IMR-90 (cell line): ENCODE measurements around the gene SGPL1. TPM values are rescaled to one million over a fixed set of nuclear protein-coding genes. Genes with fewer than 3 reads are reported as not detected.

Experiments used
- ATAC-seq: fragments of 200-7000 bp; cut with Tn5 transposase; 2 replicates; pipeline ENCODE4 v1.9.1; 2020; ENCODE audit warnings: low read depth, mild to moderate bottlenecking, moderate library complexity
- BruUV-seq: library from RNA; stranded (reverse); fragments of 400-500 nt; replicated peaks from 2 replicates; lab custom pipeline; 2021; lab: Mats Ljungman, UMichigan
- CTCF ChIA-PET: fragments of 300-600 bp; formaldehyde crosslinking; extraction: SDS; loops from one replicate; lab custom pipeline; 2021; ENCODE audit warnings: antibody characterized with exemption; lab: Yijun Ruan, JAX
- POLR2A ChIA-PET: fragments of 300-600 bp; sonication (Branson Sonifier 250); formaldehyde crosslinking; loops from one replicate; lab custom pipeline; 2022; ENCODE audit warnings: antibody characterized with exemption; ENCODE audit not compliant: unreplicated experiment; lab: Charles Lee
- DNase-seq: peaks from one replicate; pipeline ENCODE4 v3.0.0; 2013
- H2AFZ ChIP-seq: replicated peaks from 2 replicates; pipeline ENCODE3; 2013; ENCODE audit warnings: low read length, mild to moderate bottlenecking; ENCODE audit not compliant: poor library complexity
- H2AK5ac ChIP-seq: 2 replicates; pipeline ENCODE4 v1.6.1; 2013; ENCODE audit warnings: low read depth, low read length, inconsistent platforms
- H2AK9ac ChIP-seq: replicated peaks from 2 replicates; pipeline ENCODE3; 2013; ENCODE audit warnings: mild to moderate bottlenecking, low read depth, low read length, moderate library complexity; ENCODE audit not compliant: poor library complexity
- H2BK120ac ChIP-seq: 2 replicates; pipeline ENCODE4 v1.6.1; 2013; ENCODE audit warnings: low read depth, low read length, inconsistent platforms
- H2BK15ac ChIP-seq: 3 replicates; pipeline ENCODE4 v1.6.1; 2013; ENCODE audit warnings: low read depth, low read length, inconsistent platforms
- H2BK20ac ChIP-seq: 2 replicates; pipeline ENCODE4 v1.6.1; 2013; ENCODE audit warnings: low read depth, mild to moderate bottlenecking, inconsistent platforms, low read length, moderate library complexity
- H2BK5ac ChIP-seq: 2 replicates; pipeline ENCODE4 v1.6.1; 2013; ENCODE audit warnings: mild to moderate bottlenecking, low read depth, low read length, inconsistent platforms; ENCODE audit not compliant: poor library complexity, severe bottlenecking
- H3K14ac ChIP-seq: replicated peaks from 2 replicates; pipeline ENCODE4 v1.6.1; 2013; ENCODE audit warnings: low read depth, low read length, inconsistent platforms
- H3K18ac ChIP-seq: 2 replicates; pipeline ENCODE4 v1.6.1; 2013; ENCODE audit warnings: low read depth, low read length, control low read depth
- H3K23ac ChIP-seq: 2 replicates; pipeline ENCODE4 v1.6.1; 2013; ENCODE audit warnings: low read depth, low read length, inconsistent platforms
- H3K27ac ChIP-seq: 2 replicates; pipeline ENCODE4 v1.5.1; 2013; ENCODE audit warnings: mild to moderate bottlenecking, control low read depth, low read length; ENCODE audit not compliant: insufficient read depth
- H3K27me3 ChIP-seq: 2 replicates; pipeline ENCODE4 v1.6.1; 2013; ENCODE audit warnings: low read length; ENCODE audit not compliant: control insufficient read depth, insufficient read depth
- H3K36me3 ChIP-seq: 2 replicates; pipeline ENCODE4 v1.6.1; 2013; ENCODE audit warnings: low read length, mixed read lengths; ENCODE audit not compliant: control insufficient read depth, insufficient read depth
- H3K4ac ChIP-seq: 2 replicates; pipeline ENCODE4 v1.6.1; 2013; ENCODE audit warnings: low read depth, low read length, inconsistent platforms
- H3K4me1 ChIP-seq: 2 replicates; pipeline ENCODE4 v1.6.1; 2013; ENCODE audit warnings: low read length, mixed read lengths; ENCODE audit not compliant: control insufficient read depth, insufficient read depth
- H3K4me2 ChIP-seq: 2 replicates; pipeline ENCODE4 v1.6.1; 2013; ENCODE audit warnings: low read depth, mild to moderate bottlenecking, control low read depth, low read length, moderate library complexity
- H3K4me3 ChIP-seq: 2 replicates; pipeline ENCODE4 v1.5.1; 2013; ENCODE audit warnings: low read depth, mild to moderate bottlenecking, control low read depth, low read length, moderate library complexity; ENCODE audit not compliant: insufficient read depth
- H3K56ac ChIP-seq: 2 replicates; pipeline ENCODE4 v1.6.1; 2013; ENCODE audit warnings: low read length, inconsistent platforms; ENCODE audit not compliant: insufficient read depth; ENCODE audit errors: extremely low read depth
- H3K79me1 ChIP-seq, 2 experiments: 2 replicates each; pipeline ENCODE4 v1.6.1; 2013; ENCODE audit warnings: low read length in 2 of 2, inconsistent platforms in 1 of 2, low read depth in 1 of 2
- H3K9ac ChIP-seq: 2 replicates; pipeline ENCODE4 v1.6.1; 2013; ENCODE audit warnings: low read depth, low read length, control low read depth
- H3K9me1 ChIP-seq: 2 replicates; pipeline ENCODE4 v1.6.1; 2013; ENCODE audit warnings: low read length, inconsistent platforms; ENCODE audit not compliant: insufficient read depth
- H3K9me3 ChIP-seq: 2 replicates; pipeline ENCODE4 v1.6.1; 2013; ENCODE audit warnings: low read length; ENCODE audit not compliant: control insufficient read depth, insufficient read depth
- H4K20me1 ChIP-seq: 2 replicates; pipeline ENCODE4 v1.6.1; 2013; ENCODE audit warnings: low read length, inconsistent platforms; ENCODE audit not compliant: insufficient read depth
- H4K5ac ChIP-seq: 2 replicates; pipeline ENCODE4 v1.6.1; 2013; ENCODE audit warnings: mild to moderate bottlenecking, low read depth, low read length, control low read depth
- H4K8ac ChIP-seq, 2 experiments: 2 replicates each; pipeline ENCODE4 v1.6.1; 2013; ENCODE audit warnings: low read depth in 2 of 2, low read length in 2 of 2, control low read depth in 1 of 2, inconsistent platforms in 1 of 2
- H4K91ac ChIP-seq: 2 replicates; pipeline ENCODE4 v1.6.1; 2013; ENCODE audit warnings: low read depth, low read length, inconsistent platforms; ENCODE audit not compliant: insufficient read depth
- BHLHE40 ChIP-seq: fragments of 150-350 bp; IDR thresholded peaks from 2 replicates; pipeline ENCODE4 v1.6.1; 2016; ENCODE audit warnings: mild to moderate bottlenecking, low read depth, low read length
- CEBPB ChIP-seq: IDR thresholded peaks from 2 replicates; pipeline ENCODE4 v1.6.1; 2012; ENCODE audit warnings: low read depth, low read length, improper control_type of control experiment
- CHD1 ChIP-seq: IDR thresholded peaks from 2 replicates; pipeline ENCODE4 v1.6.1; 2012; ENCODE audit warnings: low read depth, low read length, improper control_type of control experiment
- ELK1 ChIP-seq: fragments of 150-350 bp; IDR thresholded peaks from 2 replicates; pipeline ENCODE4 v1.6.1; 2016; ENCODE audit warnings: low read depth, mild to moderate bottlenecking, low read length, moderate library complexity, borderline replicate concordance
- FOS ChIP-seq: fragments of 150-350 bp; IDR thresholded peaks from 2 replicates; pipeline ENCODE4 v1.6.1; 2016; ENCODE audit warnings: low read depth, low read length
- MAFK ChIP-seq: IDR thresholded peaks from 2 replicates; pipeline ENCODE4 v1.6.1; 2012; ENCODE audit warnings: low read depth, low read length, improper control_type of control experiment
- MAZ ChIP-seq: IDR thresholded peaks from 2 replicates; pipeline ENCODE4 v1.6.1; 2012; ENCODE audit warnings: low read depth, mild to moderate bottlenecking, low read length, improper control_type of control experiment, moderate library complexity, borderline replicate concordance
- MXI1 ChIP-seq: IDR thresholded peaks from 2 replicates; pipeline ENCODE4 v1.6.1; 2012; ENCODE audit warnings: low read depth, mild to moderate bottlenecking, low read length, moderate library complexity, borderline replicate concordance
- NFE2L2 ChIP-seq: fragments of 150-350 bp; IDR thresholded peaks from 2 replicates; pipeline ENCODE4 v1.6.1; 2016; ENCODE audit warnings: low read depth, mild to moderate bottlenecking, low read length
- RAD21 ChIP-seq: IDR thresholded peaks from 2 replicates; pipeline ENCODE4 v1.6.1; 2012; ENCODE audit warnings: low read length, improper control_type of control experiment
- RFX5 ChIP-seq: IDR thresholded peaks from 2 replicates; pipeline ENCODE4 v1.8.0; 2012; ENCODE audit warnings: low read depth, mild to moderate bottlenecking, low read length, moderate library complexity
- USF2 ChIP-seq: fragments of 150-350 bp; IDR thresholded peaks from 2 replicates; pipeline ENCODE4 v1.6.1; 2017; ENCODE audit warnings: mild to moderate bottlenecking, antibody characterized with exemption, low read length, low read depth
- WGBS, 2 experiments: methylation state at CpG; one replicate each; pipeline versions ENCODE4 v1.1.5 to v1.1.7; 2013; ENCODE audit warnings: missing lambda C conversion rate in 2 of 2; ENCODE audit not compliant: insufficient read length in 1 of 2; ENCODE audit errors: extremely low coverage in 2 of 2; 5-methylcytosine and 5-hydroxymethylcytosine counted together
- dilution Hi-C: fragments of 300-500 bp; cut with HindIII; formaldehyde crosslinking; loops from one replicate; pipeline ENCODE4 v1.14.3; 2018; ENCODE audit warnings: low sequenced_read_pairs; ENCODE audit not compliant: unreplicated experiment
- in situ Hi-C: fragments of 300-500 bp; cut with MboI; formaldehyde crosslinking; loops from 3 replicates; pipeline ENCODE4 v1.14.3; 2019; ENCODE audit warnings: low sequenced_read_pairs, inconsistent platforms, mixed read lengths
- intact Hi-C: fragments of 100-400 bp; cut with micrococcal nuclease; formaldehyde crosslinking; loops from 2 replicates; pipeline ENCODE4 v1.10.0; 2022
- polyA plus RNA-seq, 3 experiments: library from polyadenylated mRNA; depleted of rRNA; stranded (reverse); fragments of >200 nt; gene quantifications; 2 replicates each; pipeline ENCODE4 v1.2.3, GENCODE V29; 2012; ENCODE audit warnings: low replicate concordance in 1 of 3
- total RNA-seq: library from RNA; depleted of rRNA; stranded (reverse); fragments of >200 nt; gene quantifications from 2 replicates; pipeline ENCODE4 v1.2.3, GENCODE V29; 2012
- TF ChIP-seq, protein P1 (sequence below): conservative IDR thresholded peaks from 2 replicates; pipeline ENCODE4 v1.5.1; 2012; ENCODE audit warnings: mild to moderate bottlenecking, low read depth, low read length, improper control_type of control experiment

SGPL1 gene
- total and polyA plus RNA-seq, 2 of the 4 experiments (the other 2 are of a cell fraction), result 12.2 to 26.7 TPM

DNA sequence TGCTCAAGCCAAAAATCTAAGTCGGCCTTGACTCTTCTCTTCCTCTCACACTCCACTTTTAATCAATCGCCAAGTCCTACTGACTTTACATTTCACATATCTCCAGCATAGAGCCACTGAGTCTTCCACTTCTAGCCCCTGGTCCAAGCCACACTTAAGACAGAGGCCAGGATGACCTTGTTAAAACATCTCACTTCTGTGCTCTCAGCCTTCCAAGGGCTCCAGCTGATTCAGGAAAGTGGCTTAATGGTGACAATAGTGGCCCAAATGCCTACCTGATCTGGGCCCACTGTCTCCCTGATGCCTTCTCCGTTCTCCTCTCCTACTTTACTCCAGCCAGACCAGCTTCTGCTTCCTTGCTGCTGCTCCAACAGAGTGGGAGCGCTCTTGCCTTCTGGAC is 35.0 kb upstream of the SGPL1 start:
- H3K18ac ChIP-seq, result no peak overlapping the region
- no peaks in the 10 kb centered on the region for H3K9me3 ChIP-seq
- TF ChIP-seq MAFK (no peak), CEBPB (no peak), CHD1 (no peak), USF2 (no peak), BHLHE40 (no peak), FOS (no peak), NFE2L2 (no peak), RFX5 (no peak), MAZ (no peak), MXI1 (no peak), RAD21 (no peak), ELK1 (no peak)
- TF ChIP-seq, protein P1, sequence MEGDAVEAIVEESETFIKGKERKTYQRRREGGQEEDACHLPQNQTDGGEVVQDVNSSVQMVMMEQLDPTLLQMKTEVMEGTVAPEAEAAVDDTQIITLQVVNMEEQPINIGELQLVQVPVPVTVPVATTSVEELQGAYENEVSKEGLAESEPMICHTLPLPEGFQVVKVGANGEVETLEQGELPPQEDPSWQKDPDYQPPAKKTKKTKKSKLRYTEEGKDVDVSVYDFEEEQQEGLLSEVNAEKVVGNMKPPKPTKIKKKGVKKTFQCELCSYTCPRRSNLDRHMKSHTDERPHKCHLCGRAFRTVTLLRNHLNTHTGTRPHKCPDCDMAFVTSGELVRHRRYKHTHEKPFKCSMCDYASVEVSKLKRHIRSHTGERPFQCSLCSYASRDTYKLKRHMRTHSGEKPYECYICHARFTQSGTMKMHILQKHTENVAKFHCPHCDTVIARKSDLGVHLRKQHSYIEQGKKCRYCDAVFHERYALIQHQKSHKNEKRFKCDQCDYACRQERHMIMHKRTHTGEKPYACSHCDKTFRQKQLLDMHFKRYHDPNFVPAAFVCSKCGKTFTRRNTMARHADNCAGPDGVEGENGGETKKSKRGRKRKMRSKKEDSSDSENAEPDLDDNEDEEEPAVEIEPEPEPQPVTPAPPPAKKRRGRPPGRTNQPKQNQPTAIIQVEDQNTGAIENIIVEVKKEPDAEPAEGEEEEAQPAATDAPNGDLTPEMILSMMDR, result no peak
- no peak overlapping the region for H3K4ac ChIP-seq
- in situ Hi-C loops, result no loop called here
- H2BK15ac ChIP-seq, result no peak overlapping the region
- H3K4me3 ChIP-seq, result no peak overlapping the region
- WGBS, 2 experiments, result 83% methylated on average over 1 of the region's 4 CpGs; no CpG with 5 or more reads in 1 of the 2 experiments
- H4K8ac ChIP-seq, result no peak overlapping the region
- H2BK20ac ChIP-seq, result no peak overlapping the region
- no peak overlapping the region for H2BK5ac ChIP-seq
- no peaks in the 10 kb centered on the region for H3K36me3 ChIP-seq
- ATAC-seq (no peak), DNase-seq (no peak)
- no peak overlapping the region for H4K5ac ChIP-seq
- dilution Hi-C loops, result no loop called here
- no peaks in the 10 kb centered on the region for H4K20me1 ChIP-seq
- H3K9ac ChIP-seq, result no peak overlapping the region
- peaks cover 56% of the 10 kb centered on the region for H3K27me3 ChIP-seq
- no peak overlapping the region for H3K23ac ChIP-seq
- no peak overlapping the region for H2AFZ ChIP-seq
- no TSS peak for BruUV-seq
- H3K79me1 ChIP-seq, result no peaks in the 10 kb centered on the region
- no peaks in the 10 kb centered on the region for H3K9me1 ChIP-seq
- no peak overlapping the region for H3K14ac ChIP-seq
- no peak overlapping the region for H2BK120ac ChIP-seq
- ChIA-PET POLR2A (no interaction called here), CTCF (no interaction called here)
- H2AK5ac ChIP-seq, result no peak overlapping the region
- no peaks in the 10 kb centered on the region for H3K4me1 ChIP-seq
- intact Hi-C loops, result no loop called here
- H3K27ac ChIP-seq, result no peak overlapping the region
- no peak overlapping the region for H3K56ac ChIP-seq
- H3K4me2 ChIP-seq, result no peak overlapping the region
- no peak overlapping the region for H2AK9ac ChIP-seq
- no peak overlapping the region for H4K91ac ChIP-seq
